Effector CD8-positive, alpha-beta T cell (primary cell): ENCODE measurements around the gene S100A14.
"Not testable (repeated sequence)": the region's sequence is repeated elsewhere in the genome, so short reads cannot be mapped to it uniquely, and the experiment has no call there.

Experiments
- DNase-seq: peaks from one replicate; lab custom pipeline; 2025; lab: John Stamatoyannopoulos, UW

The S100A14 gene

DNA sequence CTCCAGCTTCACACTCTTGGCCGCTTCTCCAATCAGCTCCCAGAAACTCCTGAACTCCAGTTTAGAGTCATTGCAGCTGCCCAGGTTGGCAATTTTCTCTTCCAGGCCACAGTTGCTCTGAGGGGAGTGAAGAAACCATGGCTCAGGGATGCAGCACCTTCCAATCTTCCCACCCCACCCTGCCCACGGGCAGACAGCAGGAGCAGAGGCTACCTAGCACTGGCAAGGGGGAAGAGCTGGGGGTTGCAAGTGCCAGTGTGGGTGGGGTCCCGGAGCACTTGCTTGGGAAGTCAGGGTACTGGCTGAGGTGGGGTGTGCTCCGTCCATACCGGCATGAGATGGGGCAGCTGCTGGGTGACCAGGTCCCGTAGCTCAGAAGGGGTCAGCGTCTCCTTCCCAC, 1.2 kb downstream of the S100A14 start:
- no peak for DNase-seq

DNA sequence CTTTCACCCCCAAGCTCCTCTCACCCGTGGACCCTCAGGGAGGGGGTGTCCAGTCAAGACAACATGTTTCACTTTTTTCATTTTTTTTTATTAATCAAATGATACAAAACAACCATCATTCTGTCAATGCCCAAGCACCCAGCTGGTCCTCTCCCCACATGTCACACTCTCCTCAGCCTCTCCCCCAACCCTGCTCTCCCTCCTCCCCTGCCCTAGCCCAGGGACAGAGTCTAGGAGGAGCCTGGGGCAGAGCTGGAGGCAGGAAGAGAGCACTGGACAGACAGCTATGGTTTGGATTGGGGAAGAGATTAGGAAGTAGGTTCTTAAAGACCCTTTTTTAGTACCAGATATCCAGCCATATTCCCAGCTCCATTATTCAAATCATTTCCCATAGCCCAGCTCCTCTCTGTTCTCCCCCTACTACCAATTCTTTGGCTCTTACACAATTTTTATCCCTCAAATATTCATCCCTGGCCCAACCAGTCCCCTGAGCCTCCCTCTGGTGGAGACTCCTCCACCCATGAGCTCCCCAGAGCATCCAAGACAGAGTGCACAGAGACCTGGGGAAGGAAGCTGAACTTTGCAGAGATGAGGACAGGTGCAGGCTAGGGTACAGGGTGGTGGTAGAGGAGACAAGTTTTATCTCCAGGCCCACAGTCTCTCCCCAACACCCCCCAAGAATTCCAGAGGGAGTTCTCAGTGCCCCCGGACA, 1.8 kb downstream of the S100A14 start:
- no peak for DNase-seq

DNA sequence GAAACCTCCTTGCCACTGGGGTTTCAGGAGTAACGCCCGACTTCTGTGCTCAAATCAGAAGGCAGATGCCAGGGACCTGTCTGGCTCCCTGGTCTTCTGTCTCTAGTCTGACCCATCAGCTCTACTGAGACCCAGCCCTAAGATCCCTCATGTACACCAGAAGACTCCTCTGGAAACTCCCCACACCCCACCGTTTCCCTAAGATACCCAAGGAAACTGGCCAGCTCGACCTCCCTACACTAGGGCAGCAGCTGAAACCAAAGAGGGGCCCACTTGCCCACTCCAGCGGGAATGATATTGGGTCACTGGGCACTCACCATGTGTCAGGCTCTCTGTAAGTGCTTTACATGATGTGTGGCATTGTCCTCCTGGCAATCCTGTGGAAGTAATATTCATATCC, 2.7 kb downstream of the S100A14 start:
- no peak for DNase-seq

DNA sequence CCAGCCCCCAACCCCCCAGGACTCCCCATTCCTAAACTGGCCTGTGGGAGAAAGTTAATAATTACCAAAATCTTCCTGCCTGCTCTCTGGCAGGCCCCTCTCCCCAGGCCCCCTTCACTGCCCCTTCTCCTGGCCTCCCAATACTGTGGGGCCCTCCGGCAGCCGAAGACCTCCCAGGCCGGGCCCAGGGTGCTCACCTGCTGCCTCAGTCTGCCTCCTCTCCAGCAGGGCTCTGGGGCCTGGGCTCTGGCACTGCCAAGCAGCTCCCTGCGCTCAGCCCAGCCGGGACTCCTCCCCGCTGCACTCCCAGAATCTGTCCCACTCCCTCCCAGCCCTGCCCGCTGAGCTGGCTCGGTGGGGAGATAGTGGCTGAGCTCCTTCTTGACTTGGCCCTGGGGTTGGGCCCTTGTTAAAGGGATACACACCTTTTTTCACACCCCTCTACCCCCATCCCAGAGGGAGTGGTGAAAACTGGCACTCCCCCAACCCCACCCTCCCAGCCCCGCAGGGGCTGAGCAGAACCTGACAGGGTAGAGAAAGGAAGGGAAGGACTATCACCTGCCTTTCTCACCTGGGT, 3.3 kb downstream of the S100A14 start, which contains the start of gene S100A16:
S100A16 (minus strand) TSS at position 383 of the 577 bp plus-strand sequence. CDS start 4,986 bp downstream, outside the sequence.
- no peak for DNase-seq

DNA sequence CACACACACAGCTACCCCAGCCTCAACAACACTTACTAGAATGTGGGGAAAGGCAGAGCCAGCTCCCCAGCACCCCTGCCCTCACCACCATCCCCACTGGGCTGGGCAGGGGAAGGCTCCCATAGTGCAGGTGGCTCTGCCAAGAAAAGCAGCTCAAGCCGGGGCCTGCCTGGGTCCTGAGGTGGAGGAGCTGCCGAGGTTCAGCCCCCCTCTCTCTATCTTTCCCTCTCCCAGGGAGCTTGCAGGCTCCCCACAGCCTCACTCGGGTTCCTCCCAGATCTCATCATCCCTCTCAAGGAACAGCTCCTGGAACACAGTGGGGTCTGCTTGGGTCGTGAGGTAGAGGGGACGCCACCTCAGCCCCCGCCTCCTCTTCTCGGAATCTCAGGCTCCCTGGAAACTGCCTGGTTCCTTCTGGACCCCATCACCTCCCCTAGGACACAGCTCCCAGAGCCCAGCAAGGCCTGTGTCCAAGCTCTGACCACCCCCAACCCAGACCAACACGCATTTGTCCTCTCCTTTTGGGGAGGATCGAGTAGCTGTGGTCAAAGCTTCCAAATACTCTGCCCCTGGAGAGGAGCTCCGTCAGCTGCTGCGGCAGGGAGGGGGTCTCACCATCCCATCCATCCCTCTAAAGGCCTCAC, 3.9 kb downstream of the S100A14 start:
- DNase-seq, result no peak

DNA sequence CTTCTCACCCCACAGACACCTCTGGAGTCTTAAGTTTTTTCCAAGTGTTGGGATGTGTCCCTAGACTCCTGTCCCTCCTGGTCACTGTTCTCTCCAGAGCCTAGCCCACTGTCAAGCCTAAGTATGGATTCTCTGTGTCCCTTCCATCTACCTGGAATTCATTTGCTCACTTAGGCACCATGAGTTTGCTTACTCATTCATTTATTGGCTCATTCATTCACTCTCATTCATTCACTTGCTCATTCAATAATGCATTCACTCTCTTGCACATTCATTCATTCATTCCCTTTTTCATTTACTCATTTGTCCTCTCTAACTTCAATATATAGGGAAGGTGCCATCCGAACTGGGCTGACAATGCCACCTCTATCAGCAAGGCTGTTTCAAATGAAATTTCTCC, 4.8 kb downstream of the S100A14 start:
- DNase-seq, result no peak

DNA sequence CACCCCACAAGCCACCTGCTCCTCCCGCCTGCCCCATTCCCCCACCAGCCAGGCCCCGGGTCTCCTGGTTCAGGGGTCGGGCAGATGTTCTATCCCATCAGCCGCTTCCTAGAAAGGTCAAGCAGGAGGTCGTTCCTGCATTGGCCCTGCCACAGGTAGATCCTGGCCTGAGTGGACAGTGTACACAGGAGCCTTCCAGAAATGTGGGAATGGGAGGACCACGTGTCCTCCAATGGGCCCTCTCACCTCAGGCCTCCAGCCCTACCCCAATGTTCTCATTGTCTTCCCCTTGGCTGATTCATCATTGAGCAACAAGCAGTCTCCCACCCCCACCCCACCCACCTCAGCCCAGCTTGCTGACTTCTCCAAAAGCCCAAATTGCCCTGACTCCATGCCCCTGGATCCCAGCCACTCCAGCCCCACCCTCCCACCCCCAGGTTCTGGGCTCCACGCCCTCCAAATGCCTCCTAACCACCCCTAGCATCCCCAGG, 5.3 kb downstream of the S100A14 start:
- no peak for DNase-seq

DNA sequence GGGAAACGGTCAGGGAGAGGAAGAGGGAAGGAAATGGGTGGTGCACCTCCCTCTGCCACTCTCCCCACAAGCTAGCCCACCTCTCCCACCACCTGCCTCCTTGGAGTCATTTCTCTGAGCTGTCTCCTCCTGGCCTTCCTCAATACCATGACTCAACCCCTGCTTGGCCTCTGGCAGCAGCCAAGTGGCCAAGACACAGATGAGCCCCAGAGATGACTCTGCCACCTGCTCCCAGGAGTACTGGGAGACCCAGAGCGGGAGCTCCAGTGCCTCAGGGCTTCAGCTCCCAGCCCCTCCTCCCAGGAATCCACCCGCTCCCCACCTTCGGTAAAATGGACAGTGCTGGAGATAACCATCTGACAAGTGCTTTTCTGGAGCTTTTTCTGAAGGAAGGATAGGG, 5.8 kb downstream of the S100A14 start:
- DNase-seq, result no peak

DNA sequence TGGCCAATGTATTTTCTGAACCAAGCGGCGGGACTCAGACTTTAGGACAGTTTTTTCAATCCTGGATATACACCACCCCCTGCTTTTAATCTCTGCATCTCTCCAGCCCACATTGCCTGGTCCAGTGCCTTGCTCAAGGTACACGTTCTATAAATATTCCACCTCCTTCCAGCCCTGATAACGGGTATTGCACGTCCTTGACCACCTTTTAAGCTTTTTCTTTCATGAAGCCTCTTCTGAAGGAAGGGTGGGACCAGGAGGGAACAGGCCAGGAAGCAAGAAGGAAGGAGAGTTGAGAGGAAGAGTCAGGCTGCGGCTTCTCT, 6.6 kb downstream of the S100A14 start:
- DNase-seq, result no peak

DNA sequence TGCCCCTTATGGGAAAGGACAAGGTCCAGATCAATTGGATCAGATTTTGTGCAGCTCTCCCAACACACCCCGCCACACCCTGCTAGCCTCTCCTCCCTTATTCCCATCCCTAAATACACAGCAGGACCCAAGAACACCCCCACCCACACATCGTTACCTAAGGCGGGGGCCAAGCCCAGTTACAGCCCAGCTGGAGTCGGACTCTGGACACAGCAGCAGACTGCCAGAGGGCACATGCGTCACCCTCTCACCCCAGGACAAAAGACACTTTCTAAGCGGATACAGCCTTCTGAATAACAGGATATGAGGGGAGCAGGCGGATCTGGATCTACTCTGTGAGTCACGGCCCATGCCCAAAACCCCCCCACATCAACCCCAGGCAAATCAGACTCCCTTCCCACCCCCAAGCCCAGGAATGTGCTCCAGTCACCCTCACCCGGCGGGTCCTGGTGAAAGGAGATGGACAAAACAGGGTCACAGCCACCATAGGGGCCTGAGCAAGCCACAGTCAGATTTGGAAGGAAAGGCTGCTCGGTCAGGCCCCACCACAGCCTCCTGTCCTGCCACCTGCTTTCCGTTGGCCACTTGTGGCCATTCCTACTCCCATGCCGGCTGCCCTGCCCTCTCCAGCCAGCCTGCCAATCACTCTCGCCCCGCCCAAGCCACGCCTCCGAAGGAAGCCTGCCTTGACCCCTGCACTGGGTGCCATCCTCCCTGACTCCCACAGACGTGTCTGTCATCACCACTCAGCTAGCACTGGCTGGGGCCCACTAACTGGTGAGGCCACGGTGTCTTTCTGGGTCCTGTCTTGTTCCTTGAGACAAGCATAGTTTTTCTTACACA, 7.2 kb downstream of the S100A14 start:
- DNase-seq, result no peak

DNA sequence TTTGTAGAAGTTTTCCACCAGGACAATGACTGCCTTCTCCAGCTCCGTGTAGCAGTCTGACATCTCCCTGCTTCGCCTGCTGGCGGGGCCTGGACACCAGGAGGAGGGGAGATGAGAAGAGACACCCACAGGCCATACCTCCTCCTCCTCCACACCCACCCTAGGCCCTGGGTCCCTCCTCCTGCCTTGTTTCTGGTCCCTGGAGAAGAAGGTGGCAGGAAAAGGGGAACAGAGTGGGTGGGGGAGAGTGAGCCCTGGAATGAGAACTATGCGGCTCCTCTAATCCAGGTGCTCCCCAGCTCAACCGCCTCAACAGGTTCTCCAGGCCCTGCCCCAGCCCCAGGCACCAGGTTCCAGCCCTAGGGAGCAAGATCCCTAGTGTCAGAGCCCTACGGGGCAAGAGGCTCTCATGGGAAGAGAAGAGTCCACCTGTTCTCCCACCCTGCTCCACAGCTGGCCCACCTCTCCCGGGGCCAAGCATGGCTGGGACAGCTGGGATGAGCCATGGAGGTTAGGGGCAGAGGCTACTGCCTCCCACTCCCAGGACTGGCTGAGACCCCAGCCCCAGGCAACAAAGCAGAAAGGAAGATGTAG, 7.9 kb downstream of the S100A14 start:
- DNase-seq, result no peak

DNA sequence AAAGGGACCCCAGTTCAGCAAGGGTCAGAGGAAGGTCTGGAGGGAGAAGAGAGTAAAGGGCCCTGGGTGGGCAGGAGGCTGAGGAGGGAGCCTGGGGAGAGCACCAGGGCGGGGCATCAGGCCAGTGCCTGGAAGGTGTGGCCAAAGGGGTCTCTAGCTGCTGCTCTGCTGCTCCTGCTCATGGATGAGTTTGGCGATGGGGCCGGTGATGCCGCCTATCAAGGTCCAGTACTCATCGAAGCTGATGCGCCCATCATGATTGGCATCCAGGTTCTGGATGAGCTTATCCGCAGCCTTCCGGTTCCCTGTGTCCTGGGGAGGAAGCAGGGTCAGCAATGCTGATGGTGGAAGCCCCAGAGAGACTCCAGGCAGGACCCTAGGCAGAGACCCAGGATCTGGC, 8.7 kb downstream of the S100A14 start:
- DNase-seq, result no peak

DNA sequence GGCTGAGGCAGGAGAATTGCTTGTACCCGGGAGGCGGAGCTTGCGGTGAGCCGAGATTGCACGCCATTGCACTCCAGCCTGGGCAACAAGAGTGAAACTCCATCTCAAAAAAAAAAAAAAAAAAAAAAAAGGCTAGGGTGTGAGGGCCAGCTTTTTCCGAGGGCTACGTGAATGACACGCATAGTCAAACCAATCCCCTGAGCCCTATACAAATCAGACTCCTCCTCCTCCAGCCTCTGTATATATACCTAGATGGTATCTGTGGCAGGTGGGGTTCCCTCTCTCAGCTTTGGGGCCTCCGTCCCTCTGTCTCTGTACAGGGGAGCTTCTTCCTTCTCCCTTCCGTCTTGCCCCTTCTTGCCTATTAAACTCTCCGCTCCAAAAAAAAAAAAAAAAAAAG, 9.9 kb downstream of the S100A14 start:
- DNase-seq, result no peak

DNA sequence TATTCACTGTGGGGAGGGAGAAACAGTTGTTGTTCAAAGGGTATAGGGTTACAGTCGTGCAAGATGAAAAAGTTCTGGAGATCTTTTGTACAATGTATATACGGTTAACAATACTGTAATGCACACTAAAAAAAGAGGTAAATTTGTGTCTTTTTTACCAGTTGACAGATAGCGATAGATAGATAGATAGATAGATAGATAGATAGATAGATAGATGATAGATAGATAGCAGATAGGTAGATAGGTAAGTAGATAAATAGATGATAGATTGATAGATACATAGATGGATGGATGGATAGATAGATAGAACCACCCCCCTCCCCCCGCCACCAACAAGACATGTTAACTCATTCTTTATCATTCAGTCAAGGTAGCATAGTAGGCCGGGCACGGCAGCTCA, 13.4 kb downstream of the S100A14 start:
- DNase-seq, result no peak

DNA sequence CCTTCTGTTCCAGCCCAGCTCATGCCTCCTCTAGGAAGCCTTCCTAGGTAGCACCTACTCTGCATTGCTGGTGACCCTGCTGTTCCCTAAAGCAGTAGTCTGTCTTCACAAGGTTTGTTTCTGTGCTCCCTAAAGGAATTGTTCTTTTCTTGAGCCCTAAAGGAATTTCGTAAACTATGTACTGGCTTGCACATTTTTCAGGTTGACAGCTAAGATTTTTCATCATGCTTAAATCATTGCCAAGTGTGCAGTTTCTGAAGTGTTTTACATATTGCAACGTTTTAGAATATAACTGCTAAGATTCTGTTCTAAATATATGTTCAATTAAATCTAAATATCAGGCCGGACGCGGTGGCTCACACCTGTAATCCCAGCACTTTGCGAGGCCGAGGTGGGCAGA, 16.3 kb downstream of the S100A14 start:
- no peak for DNase-seq

DNA sequence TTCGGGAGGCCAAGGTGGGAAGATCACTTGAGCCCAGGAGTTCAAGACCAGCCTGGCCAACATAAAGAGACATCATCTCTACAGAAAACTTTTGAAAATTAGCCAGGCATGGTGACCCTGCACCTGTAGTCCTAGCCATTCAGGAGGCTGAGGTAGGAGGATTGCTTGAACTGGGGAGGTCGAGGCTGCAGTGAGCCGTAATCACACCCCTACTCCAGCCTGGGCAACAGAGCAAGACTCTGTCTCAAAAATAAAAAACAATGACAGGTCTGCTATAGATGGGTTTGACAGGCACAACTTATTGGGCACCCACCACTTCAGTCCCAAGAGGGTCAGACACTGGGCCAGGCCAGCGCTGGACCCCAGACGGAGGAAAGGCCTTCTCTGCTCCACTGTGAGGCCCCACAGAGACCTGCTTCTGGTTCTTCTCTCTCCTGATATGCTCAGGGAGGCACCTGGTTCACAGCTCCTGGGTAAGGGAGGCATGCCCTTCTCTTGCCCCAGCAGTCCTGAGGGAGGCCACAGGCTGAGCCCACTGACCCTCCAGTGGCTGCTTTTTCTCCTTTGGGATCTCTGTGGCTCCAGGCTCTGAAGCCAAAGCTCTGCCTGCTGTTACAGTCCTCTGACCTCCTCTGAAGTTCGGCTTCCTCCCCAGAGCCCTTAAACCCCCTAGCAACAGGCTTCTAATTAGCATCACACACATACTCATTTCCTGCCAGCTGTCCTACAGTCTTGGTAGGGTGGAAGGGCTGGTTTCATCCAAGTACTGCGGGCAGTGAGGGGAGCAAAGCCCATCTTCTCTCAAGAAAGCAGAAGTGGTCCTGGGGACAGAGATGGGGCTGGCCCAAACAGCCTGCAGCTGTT, 17.6 kb downstream of the S100A14 start:
- no peak for DNase-seq

DNA sequence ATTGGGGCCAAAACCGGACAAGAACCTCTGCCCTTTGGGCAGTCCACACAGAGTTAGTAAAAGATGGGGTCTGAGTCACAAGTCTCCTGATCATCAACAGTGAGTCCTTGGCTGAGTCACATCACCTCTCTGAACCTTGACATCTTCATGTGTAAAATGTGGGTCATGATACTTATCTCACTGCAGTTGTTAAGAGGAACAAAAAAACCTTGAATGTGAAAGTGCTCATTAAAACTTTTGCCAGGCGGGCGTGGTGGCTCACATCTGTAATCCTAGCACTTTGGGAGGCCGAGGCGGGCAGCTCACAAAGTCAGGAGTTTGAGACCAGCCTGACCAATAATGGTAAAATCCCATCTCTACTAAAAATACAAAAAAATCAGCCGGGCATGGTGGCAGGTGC, 18.9 kb downstream of the S100A14 start:
- no peak for DNase-seq

DNA sequence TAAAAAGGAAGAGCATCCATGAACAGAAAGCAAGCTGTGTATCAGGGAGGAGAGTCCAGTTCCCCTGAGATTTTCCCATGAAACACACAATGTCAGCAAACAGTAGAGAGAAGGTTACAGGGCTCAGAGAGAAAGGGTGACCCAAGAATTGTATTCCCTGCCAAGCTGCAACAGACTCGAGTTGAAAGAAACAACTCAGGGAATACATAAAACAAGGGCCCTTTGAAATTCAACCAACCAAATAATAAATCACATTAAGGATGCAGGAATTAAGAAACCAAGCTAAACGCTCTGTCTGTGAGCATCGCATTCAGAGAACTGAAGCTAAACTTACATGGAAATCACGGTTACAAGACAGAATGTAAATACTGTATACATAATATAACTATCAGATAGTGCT, 23.4 kb downstream of the S100A14 start:
- DNase-seq, result no peak

DNA sequence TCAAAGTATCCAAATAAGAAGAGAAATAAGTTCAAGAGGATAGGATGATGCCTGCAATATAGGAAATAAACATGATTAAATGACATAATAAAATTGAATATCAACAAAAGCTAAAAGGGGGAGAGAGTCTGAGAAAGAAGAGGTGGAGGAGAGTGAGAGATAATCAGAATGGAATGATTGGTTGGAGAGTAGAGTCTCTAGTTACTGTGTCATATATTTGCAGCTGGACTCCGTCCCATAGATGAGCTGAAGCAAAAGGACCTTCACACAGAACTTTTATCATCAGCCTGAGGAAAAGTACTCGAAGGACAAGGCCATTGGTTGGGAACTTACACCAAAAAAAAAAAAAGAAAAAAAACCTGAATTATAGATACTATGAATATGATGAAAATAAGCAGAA, 27.6 kb downstream of the S100A14 start:
- no peak for DNase-seq

DNA sequence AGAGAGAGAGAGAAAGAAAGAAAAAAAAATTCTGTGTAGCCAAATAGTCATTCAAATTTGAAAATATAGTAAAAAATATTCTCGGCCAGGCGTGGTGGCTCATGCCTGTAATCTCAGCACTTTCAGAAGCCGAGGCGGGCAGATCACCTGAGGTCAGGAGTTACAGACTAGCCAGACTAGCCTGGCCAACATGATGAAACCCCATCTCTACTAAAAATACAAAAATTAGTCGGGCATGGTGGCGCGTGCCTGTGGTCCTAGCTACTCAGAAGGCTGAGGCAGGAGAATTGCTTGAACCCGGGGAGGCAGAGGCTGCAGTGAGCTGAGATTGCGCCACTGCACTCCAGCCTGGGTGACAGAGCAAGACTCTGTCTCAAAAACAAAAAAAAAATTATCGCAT, 28.1 kb downstream of the S100A14 start:
- DNase-seq, result not testable (repeated sequence)

DNA sequence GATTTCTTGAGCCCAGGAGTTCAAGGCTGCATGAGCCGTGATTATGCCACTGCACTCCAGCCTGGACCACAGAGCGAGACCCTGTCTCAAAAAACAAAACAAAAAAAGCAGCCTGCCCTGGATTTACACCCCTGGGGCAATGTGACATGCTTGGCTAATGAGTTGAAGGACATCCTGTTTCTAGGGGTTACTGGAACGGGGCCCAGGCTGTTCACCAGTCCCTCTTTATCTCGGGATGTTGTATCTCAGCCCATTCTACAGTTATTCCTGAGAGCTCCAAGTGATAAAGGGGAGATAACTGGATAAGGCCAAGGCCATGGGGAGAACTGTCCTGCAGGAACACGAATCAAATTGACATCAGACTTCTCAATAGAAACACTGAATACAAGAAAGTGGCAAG, 28.8 kb downstream of the S100A14 start:
- DNase-seq, result no peak
